Fibroblast of pulmonary artery (primary cell): Measurements from ENCODE around the gene CHST13.
A peak's percentile ranks its signal among the peaks of the same experiment; 100 is the strongest.

Source experiments
- DNase-seq: peaks from one replicate; pipeline ENCODE4 v3.0.0-alpha.2; 2010; ENCODE audit warnings: low read depth
- H3K4me3 ChIP-seq: replicated peaks from 2 replicates; pipeline ENCODE4 v1.5.1; 2011; ENCODE audit warnings: low read depth, mild to moderate bottlenecking, control low read depth, low read length, moderate library complexity
- TF ChIP-seq, protein P1 (sequence below): IDR thresholded peaks from 2 replicates; pipeline ENCODE4 v1.5.1; 2011; ENCODE audit warnings: mild to moderate bottlenecking, control low read depth, low read length, inconsistent platforms; ENCODE audit errors: missing control alignments

Gene CHST13

DNA sequence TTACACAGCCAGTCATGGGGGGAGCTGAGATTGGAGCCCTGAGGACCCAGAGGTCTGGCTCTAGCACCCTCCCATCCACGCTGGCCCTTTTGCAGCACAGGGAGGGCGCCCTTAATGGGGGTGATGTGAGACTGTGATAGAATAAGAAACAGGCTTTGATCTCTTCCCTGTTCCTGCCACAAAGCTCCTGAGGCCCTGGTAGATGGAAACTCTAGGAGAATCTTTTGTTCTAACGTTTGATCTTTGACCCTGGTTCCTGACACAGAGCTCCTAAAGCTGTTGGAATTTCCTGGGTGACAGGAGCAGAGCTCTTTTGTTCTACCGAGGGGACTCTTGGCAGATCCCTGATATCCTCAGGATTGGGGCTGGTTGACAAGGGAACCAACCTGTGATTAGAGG is 5.2 kb upstream of the CHST13 start:
- no peak overlapping the region for H3K4me3 ChIP-seq
- DNase-seq: no peak
- TF ChIP-seq, protein P1, sequence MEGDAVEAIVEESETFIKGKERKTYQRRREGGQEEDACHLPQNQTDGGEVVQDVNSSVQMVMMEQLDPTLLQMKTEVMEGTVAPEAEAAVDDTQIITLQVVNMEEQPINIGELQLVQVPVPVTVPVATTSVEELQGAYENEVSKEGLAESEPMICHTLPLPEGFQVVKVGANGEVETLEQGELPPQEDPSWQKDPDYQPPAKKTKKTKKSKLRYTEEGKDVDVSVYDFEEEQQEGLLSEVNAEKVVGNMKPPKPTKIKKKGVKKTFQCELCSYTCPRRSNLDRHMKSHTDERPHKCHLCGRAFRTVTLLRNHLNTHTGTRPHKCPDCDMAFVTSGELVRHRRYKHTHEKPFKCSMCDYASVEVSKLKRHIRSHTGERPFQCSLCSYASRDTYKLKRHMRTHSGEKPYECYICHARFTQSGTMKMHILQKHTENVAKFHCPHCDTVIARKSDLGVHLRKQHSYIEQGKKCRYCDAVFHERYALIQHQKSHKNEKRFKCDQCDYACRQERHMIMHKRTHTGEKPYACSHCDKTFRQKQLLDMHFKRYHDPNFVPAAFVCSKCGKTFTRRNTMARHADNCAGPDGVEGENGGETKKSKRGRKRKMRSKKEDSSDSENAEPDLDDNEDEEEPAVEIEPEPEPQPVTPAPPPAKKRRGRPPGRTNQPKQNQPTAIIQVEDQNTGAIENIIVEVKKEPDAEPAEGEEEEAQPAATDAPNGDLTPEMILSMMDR: no peak

DNA sequence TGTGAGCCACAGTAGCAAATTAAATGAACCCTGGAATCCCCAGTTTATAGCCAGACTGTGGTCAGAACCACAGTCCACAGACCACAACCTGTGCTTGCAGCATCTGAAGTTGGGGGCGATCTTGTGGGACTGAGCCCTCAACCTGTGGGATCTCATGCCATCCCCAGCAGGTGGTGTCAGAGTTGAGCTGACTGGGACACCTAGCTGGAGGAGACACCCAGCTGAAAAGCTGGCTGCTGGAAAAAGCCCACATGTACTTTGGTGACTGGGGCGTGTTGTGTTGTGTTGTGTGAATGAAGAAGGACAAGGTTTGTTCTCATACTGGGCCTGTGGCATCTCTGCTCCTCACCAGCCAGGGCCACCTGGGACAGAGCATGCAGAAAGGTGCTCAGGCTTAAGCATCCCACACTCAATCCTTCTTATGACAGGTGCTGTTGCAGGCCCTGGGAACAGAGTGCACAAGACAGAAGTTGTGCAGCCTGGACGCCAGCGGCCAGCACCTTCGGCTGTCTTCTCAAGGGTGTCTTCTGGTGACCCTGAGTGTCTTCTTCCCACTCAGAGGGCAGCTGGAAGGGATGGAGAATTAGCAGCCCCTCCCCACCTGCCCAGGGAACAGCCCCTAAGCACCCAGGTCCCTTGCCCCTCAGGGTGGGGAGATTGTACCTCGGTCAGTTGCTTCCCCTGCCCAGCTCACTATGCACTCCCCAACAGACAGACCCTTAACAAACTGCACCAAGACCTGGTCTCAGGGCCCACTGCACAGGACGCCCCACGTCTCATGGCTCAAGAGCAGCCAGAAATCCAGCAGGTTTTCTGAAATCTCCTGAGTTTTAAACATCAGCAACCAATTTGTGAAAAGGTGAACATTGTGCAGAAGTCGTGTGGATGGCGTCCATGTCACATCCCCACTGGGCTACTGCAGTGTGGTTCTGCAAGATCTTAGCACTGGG is 4.2 kb upstream of the CHST13 start:
- no peak overlapping the region for H3K4me3 ChIP-seq
- no peak for DNase-seq
- TF ChIP-seq, protein P1: no peak

DNA sequence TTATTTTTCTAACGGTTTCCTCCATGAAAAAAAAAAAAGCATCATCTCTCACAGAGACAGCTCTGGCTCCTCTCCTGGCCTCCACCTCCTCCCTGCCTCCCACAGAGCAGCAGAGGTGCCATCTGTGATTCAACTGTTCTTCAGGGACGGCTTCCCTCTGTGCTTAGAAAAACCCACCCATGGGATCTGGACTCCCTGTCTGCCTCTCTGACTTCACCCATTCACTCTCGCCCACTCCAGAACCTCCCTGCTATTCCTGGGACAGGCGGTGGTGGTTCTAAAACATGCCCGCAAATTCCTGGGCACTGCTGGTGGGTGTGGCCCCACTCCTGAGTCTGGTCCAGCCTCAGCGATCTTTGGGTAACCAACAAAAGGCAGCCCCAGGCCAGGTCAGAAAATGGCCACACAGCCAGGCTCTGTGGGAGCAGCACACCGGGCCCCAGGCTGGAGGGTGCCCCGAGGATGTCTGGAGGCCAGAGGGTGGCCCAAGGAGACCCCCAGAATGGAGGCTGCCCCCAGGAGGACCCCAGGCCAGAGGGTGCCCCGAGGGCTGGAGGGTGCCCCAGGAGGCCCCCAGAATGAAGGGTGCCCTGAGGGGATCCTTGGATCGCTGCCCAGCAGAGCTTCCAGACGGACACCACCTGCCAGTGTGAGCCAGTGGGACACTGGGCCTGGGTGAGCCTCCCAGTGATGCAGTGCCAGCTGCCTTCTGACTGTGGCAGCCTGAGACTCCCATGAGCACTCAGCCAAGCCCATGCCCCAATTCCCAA is 2.6 kb upstream of the CHST13 start:
- no peak overlapping the region for H3K4me3 ChIP-seq
- no peak for DNase-seq
- TF ChIP-seq, protein P1: no peak

DNA sequence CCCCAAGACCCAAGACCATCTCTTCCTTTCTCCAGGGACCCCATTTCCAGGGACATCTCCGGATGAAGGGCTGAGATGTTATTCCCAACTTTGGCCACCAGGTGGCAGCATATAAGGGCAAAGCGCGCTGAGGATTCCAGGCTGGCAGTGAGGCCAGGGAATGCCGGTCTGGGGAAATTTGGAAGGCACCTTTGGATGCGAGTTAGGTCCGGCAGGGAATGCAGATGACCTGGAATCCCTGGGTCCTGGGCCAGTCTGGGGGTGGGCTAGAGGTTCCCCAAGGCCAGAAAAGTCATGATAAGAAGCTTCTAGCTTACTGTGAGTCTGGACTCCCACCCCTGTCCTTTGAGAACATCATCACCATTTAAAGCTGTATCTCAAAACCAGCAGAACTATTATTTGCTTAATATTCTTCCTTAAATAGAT is 1.6 kb upstream of the CHST13 start:
- TF ChIP-seq, protein P1: peak; percentile 85
- H3K4me3 ChIP-seq: no peak overlapping the region
- peak; percentile 57 for DNase-seq

DNA sequence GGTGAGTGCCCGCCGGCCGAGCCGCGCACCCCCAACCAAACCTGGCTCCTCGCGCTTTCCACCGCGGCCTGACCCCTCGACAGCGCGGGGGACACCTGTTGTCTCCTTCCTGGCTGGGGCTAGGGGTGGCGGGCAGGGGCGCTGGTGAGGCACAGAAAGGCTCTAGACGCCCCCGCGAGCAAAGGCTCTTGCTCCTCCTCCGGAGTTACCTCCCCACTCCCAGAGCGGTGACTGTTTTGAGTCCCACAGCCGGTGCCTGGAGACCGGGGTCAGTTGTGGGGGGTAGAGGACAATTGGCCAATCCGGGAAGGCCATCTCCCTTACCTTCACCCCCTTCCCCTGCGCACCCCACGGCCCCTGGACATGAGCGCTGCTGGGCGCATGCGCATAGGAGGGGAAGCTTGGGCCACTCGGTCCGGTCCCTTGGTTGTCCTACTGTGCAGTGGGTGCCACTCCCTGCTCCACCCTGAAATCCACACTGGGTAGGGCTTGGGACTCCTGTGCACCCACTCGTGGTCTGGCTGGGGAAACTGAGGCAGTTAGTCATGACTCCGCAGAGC is 554 bp downstream of the CHST13 start:
- H3K4me3 ChIP-seq: no peak overlapping the region
- DNase-seq: no peak
- TF ChIP-seq, protein P1: no peak

DNA sequence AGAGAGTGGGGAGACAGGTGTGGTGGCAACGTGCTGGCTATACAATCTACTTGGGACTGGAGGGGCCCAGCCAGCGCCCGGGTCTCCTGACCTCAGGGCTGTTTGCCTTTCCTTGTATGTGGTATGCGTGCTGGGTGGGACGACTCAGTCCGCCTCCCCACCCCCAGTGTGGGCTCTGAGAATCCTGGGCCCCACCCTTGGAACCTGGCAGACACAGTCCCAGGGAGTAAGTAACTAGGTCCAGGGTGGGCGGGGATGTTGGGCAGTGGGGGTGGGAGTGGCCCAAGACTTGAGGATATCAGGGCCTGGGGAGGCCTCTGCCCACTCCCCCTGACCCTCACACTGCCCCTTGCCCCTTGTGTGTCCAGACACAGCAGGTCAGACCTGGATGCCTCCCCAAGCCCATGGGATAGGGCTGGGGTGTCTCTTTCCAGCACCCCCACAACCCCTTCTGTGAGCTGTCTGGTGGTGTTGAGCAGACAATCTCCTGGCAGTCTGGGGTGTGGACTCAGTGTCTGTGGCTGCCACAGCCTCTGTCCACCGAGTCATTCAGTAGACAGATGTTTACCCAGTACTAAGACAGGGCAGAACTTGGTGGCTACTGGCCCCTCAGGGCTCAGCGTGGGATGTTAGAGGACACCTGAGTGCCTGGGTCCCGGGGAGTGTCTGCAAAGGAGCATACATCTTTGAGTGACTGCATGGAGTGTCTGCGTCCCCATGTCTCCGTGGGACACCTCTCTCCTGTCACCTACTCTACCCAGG is 1.3 kb downstream of the CHST13 start:
- DNase-seq: no peak
- TF ChIP-seq, protein P1: no peak
- no peak overlapping the region for H3K4me3 ChIP-seq
